Measurements from ENCODE around the gene ONECUT3.

Gene ONECUT3

GRCh38 chr19:1823539-1824251, 70.4 kb downstream of the ONECUT3 start:
- no peak overlapping the region for H3K4me3 ChIP-seq (ENCODE audit: low read length in 2 of 2)
- H3K9me3 ChIP-seq (ENCODE audit: control insufficient read depth in 2 of 2, low read length in 2 of 2): no peaks in the 10 kb centered on the region
- H3K9ac ChIP-seq (ENCODE audit: low read depth in 1 of 2, low read length in 2 of 2): no peak overlapping the region
- H3K36me3 ChIP-seq (ENCODE audit: control insufficient read depth in 2 of 2, insufficient read depth in 2 of 2, low read length in 2 of 2): peaks cover 42% of the 10 kb centered on the region in 2 donors
- H3K4me1 ChIP-seq (ENCODE audit: control insufficient read depth in 2 of 2, insufficient read depth in 2 of 2, low read length in 2 of 2): peaks cover 0 to 4% of the 10 kb centered on the region in 2 donors
- H3K27me3 ChIP-seq (ENCODE audit: control insufficient read depth in 2 of 2, insufficient read depth in 2 of 2, low read length in 2 of 2): no peaks in the 10 kb centered on the region
- no peak overlapping the region for H3K27ac ChIP-seq (ENCODE audit: low read depth in 2 of 2, low read length in 2 of 2)

GRCh38 chr19:1824252-1824622, 70.9 kb downstream of the ONECUT3 start:
- Histone ChIP-seq H3K4me1 (ENCODE audit: control insufficient read depth in 2 of 2, insufficient read depth in 2 of 2, low read length in 2 of 2) (peaks cover 0 to 4% of the 10 kb centered on the region in 2 donors), H3K36me3 (ENCODE audit: control insufficient read depth in 2 of 2, insufficient read depth in 2 of 2, low read length in 2 of 2) (peaks cover 38 to 40% of the 10 kb centered on the region in 2 donors), H3K9me3 (ENCODE audit: control insufficient read depth in 2 of 2, low read length in 2 of 2) (no peaks in the 10 kb centered on the region), H3K27me3 (ENCODE audit: control insufficient read depth in 2 of 2, insufficient read depth in 2 of 2, low read length in 2 of 2) (no peaks in the 10 kb centered on the region), H3K4me3 (ENCODE audit: low read length in 2 of 2) (no peak overlapping the region), H3K9ac (ENCODE audit: low read depth in 1 of 2, low read length in 2 of 2) (no peak overlapping the region), H3K27ac (ENCODE audit: low read depth in 2 of 2, low read length in 2 of 2) (no peak overlapping the region)

- Histone ChIP-seq H3K27ac (ENCODE audit: low read depth in 2 of 2, low read length in 2 of 2) (no peak overlapping the region), H3K9me3 (ENCODE audit: control insufficient read depth in 2 of 2, low read length in 2 of 2) (no peaks in the 10 kb centered on the region), H3K4me3 (ENCODE audit: low read length in 2 of 2) (no peak overlapping the region), H3K36me3 (ENCODE audit: control insufficient read depth in 2 of 2, insufficient read depth in 2 of 2, low read length in 2 of 2) (peaks cover 26 to 33% of the 10 kb centered on the region in 2 donors), H3K9ac (ENCODE audit: low read depth in 1 of 2, low read length in 2 of 2) (no peak overlapping the region), H3K27me3 (ENCODE audit: control insufficient read depth in 2 of 2, insufficient read depth in 2 of 2, low read length in 2 of 2) (no peaks in the 10 kb centered on the region), H3K4me1 (ENCODE audit: control insufficient read depth in 2 of 2, insufficient read depth in 2 of 2, low read length in 2 of 2) (peaks cover 0 to 4% of the 10 kb centered on the region in 2 donors)
Measured at GRCh38 chr19:1825909-1826556, 72.7 kb downstream of the ONECUT3 start.

- Histone ChIP-seq H3K9me3 (ENCODE audit: control insufficient read depth in 2 of 2, low read length in 2 of 2) (no peaks in the 10 kb centered on the region), H3K36me3 (ENCODE audit: control insufficient read depth in 2 of 2, insufficient read depth in 2 of 2, low read length in 2 of 2) (peaks cover 20 to 27% of the 10 kb centered on the region in 2 donors), H3K4me1 (ENCODE audit: control insufficient read depth in 2 of 2, insufficient read depth in 2 of 2, low read length in 2 of 2) (peaks cover 0 to 4% of the 10 kb centered on the region in 2 donors), H3K27ac (ENCODE audit: low read depth in 2 of 2, low read length in 2 of 2) (no peak overlapping the region), H3K9ac (ENCODE audit: low read depth in 1 of 2, low read length in 2 of 2) (no peak overlapping the region), H3K4me3 (ENCODE audit: low read length in 2 of 2) (no peak overlapping the region), H3K27me3 (ENCODE audit: control insufficient read depth in 2 of 2, insufficient read depth in 2 of 2, low read length in 2 of 2) (no peaks in the 10 kb centered on the region)
Measured at GRCh38 chr19:1826557-1827521, 73.5 kb downstream of the ONECUT3 start.

GRCh38 chr19:1827566-1828278, 74.4 kb downstream of the ONECUT3 start:
- no peak overlapping the region for H3K9ac ChIP-seq (ENCODE audit: low read depth in 1 of 2, low read length in 2 of 2)
- H3K4me3 ChIP-seq (ENCODE audit: low read length in 2 of 2): no peak overlapping the region
- no peaks in the 10 kb centered on the region for H3K9me3 ChIP-seq (ENCODE audit: control insufficient read depth in 2 of 2, low read length in 2 of 2)
- peaks cover 13 to 23% of the 10 kb centered on the region in 2 donors for H3K36me3 ChIP-seq (ENCODE audit: control insufficient read depth in 2 of 2, insufficient read depth in 2 of 2, low read length in 2 of 2)
- H3K27me3 ChIP-seq (ENCODE audit: control insufficient read depth in 2 of 2, insufficient read depth in 2 of 2, low read length in 2 of 2): no peaks in the 10 kb centered on the region
- H3K27ac ChIP-seq (ENCODE audit: low read depth in 2 of 2, low read length in 2 of 2): no peak overlapping the region
- peaks cover 0 to 4% of the 10 kb centered on the region in 2 donors for H3K4me1 ChIP-seq (ENCODE audit: control insufficient read depth in 2 of 2, insufficient read depth in 2 of 2, low read length in 2 of 2)

GRCh38 chr19:1828279-1829238, 75.3 kb downstream of the ONECUT3 start:
- no peak overlapping the region for H3K4me3 ChIP-seq (ENCODE audit: low read length in 2 of 2)
- H3K36me3 ChIP-seq (ENCODE audit: control insufficient read depth in 2 of 2, insufficient read depth in 2 of 2, low read length in 2 of 2): peaks cover 7 to 17% of the 10 kb centered on the region in 2 donors
- H3K27ac ChIP-seq (ENCODE audit: low read depth in 2 of 2, low read length in 2 of 2): no peak overlapping the region
- no peaks in the 10 kb centered on the region for H3K27me3 ChIP-seq (ENCODE audit: control insufficient read depth in 2 of 2, insufficient read depth in 2 of 2, low read length in 2 of 2)
- peaks cover 0 to 4% of the 10 kb centered on the region in 2 donors for H3K4me1 ChIP-seq (ENCODE audit: control insufficient read depth in 2 of 2, insufficient read depth in 2 of 2, low read length in 2 of 2)
- no peak overlapping the region for H3K9ac ChIP-seq (ENCODE audit: low read depth in 1 of 2, low read length in 2 of 2)
- H3K9me3 ChIP-seq (ENCODE audit: control insufficient read depth in 2 of 2, low read length in 2 of 2): no peaks in the 10 kb centered on the region

GRCh38 chr19:1829958-1830357, 76.7 kb downstream of the ONECUT3 start:
- peaks cover 0 to 11% of the 10 kb centered on the region in 2 donors for H3K36me3 ChIP-seq (ENCODE audit: control insufficient read depth in 2 of 2, insufficient read depth in 2 of 2, low read length in 2 of 2)
- peaks cover 0 to 4% of the 10 kb centered on the region in 2 donors for H3K4me1 ChIP-seq (ENCODE audit: control insufficient read depth in 2 of 2, insufficient read depth in 2 of 2, low read length in 2 of 2)
- no peak overlapping the region for H3K9ac ChIP-seq (ENCODE audit: low read depth in 1 of 2, low read length in 2 of 2)

GRCh38 chr19:1830568-1830967, 77.3 kb downstream of the ONECUT3 start:
- Histone ChIP-seq H3K4me1 (ENCODE audit: control insufficient read depth in 2 of 2, insufficient read depth in 2 of 2, low read length in 2 of 2) (peaks cover 0 to 4% of the 10 kb centered on the region in 2 donors), H3K9ac (ENCODE audit: low read depth in 1 of 2, low read length in 2 of 2) (no peak overlapping the region), H3K27ac (ENCODE audit: low read depth in 2 of 2, low read length in 2 of 2) (no peak overlapping the region), H3K4me3 (ENCODE audit: low read length in 2 of 2) (no peak overlapping the region), H3K36me3 (ENCODE audit: control insufficient read depth in 2 of 2, insufficient read depth in 2 of 2, low read length in 2 of 2) (peaks cover 0 to 11% of the 10 kb centered on the region in 2 donors), H3K9me3 (ENCODE audit: control insufficient read depth in 2 of 2, low read length in 2 of 2) (no peaks in the 10 kb centered on the region), H3K27me3 (ENCODE audit: control insufficient read depth in 2 of 2, insufficient read depth in 2 of 2, low read length in 2 of 2) (no peaks in the 10 kb centered on the region)

More at GRCh38 chr19:1829958-1830357, 76.7 kb downstream of the ONECUT3 start:
- Histone ChIP-seq H3K27ac (ENCODE audit: low read depth in 2 of 2, low read length in 2 of 2) (peak overlapping the region in 1 of 2 donors; percentile 51), H3K4me3 (ENCODE audit: low read length in 2 of 2) (no peak overlapping the region), H3K27me3 (ENCODE audit: control insufficient read depth in 2 of 2, insufficient read depth in 2 of 2, low read length in 2 of 2) (no peaks in the 10 kb centered on the region), H3K9me3 (ENCODE audit: control insufficient read depth in 2 of 2, low read length in 2 of 2) (no peaks in the 10 kb centered on the region)
